Thoracic aorta (tissue), 2 donors: Measurements from ENCODE around the gene FAM151A. TPM values are rescaled to one million over a fixed set of nuclear protein-coding genes. Genes with fewer than 3 reads are reported as not detected.

Experiments used
- ATAC-seq: fragments of 150-250 bp; one replicate; pipeline ENCODE4 v1.8.0; 2017; ENCODE audit warnings: low read depth; ENCODE audit not compliant: insufficient number of reproducible peaks, low FRiP score
- DNase-seq: peaks from one replicate; pipeline ENCODE4 v3.0.0-alpha.2; 2020; ENCODE audit warnings: low spot score
- H3K27ac ChIP-seq, 2 donors: fragments of 200-600 bp; sonication (generic); 1 replicate in 1 of 2; 2 replicates in 1 of 2; pipeline ENCODE4 v1.5.1; 2016; ENCODE audit warnings: mild to moderate bottlenecking in 2 of 2, moderate library complexity in 2 of 2
- H3K27me3 ChIP-seq: fragments of 200-600 bp; sonication (generic); replicated peaks from 2 replicates; pipeline ENCODE4 v1.6.0; 2016; ENCODE audit warnings: mild to moderate bottlenecking; ENCODE audit not compliant: insufficient read depth
- H3K36me3 ChIP-seq: fragments of 200-600 bp; sonication (generic); one replicate; pipeline ENCODE4 v1.5.1; 2016
- H3K4me1 ChIP-seq, 2 donors: fragments of 200-600 bp; sonication (generic); 1 replicate in 1 of 2; 2 replicates in 1 of 2; pipeline versions ENCODE4 v1.5.1 to v1.6.0; 2016; ENCODE audit warnings: low read depth in 2 of 2, mild to moderate bottlenecking in 1 of 2; ENCODE audit not compliant: control insufficient read depth in 1 of 2
- H3K4me3 ChIP-seq: fragments of 200-600 bp; sonication (generic); 2 replicates; pipeline ENCODE4 v1.5.1; 2016; ENCODE audit warnings: mild to moderate bottlenecking
- H3K9me3 ChIP-seq: fragments of 200-600 bp; sonication (generic); 2 replicates; pipeline ENCODE4 v1.5.1; 2016
- total RNA-seq, 2 donors: library from RNA; depleted of rRNA; stranded (reverse); fragments of >200 nt; gene quantifications; one replicate each; pipeline versions ENCODE4 v1.1.0 to v1.2.3, GENCODE V29; 2016
- TF ChIP-seq, protein P1 (sequence below): fragments of 200-600 bp; sonication (generic); IDR thresholded peaks from one replicate; pipeline ENCODE4 v1.5.1; 2019; ENCODE audit warnings: antibody characterized with exemption

The FAM151A gene
- total RNA-seq, 2 donors from 2014 or later, result not detected

DNA sequence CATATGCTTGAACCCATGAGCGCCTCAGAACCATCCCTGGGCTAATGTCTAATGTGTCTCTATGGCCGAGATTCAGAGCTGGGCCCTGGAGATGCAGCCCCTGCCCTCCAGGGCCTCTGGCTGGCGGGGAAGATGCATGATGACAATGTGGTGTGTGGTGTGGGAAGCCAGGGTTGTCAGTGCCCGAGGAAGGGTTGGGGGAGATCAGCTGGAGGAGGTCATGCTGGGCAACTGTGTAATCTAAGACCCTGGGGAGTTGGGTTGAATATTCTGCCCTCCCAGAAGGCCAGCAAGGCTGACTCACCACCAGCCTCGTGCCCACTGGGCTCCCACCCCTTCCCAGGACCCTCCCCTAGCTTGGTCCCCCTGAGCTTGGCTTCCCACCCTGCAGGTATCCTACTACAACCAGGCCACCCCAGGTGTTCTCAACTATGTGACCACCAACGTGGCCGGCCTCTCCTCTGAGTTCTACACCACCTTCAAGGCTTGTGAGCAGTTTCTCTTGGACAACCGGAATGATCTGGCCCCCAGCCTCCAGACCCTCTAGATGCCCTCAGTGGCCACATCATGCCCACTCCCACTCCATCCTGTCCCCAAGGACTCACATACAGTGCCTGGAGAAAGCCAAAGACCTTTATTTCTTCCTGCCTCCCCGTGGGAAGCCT is 14.6 kb downstream of the FAM151A start:
- DNase-seq (no peak), ATAC-seq (no peak)
- Histone ChIP-seq H3K9me3 (no peaks in the 10 kb centered on the region), H3K27ac (no peak overlapping the region), H3K27me3 (no peaks in the 10 kb centered on the region), H3K4me3 (no peak overlapping the region), H3K36me3 (peaks cover 13% of the 10 kb centered on the region), H3K4me1 (peaks cover 4 to 23% of the 10 kb centered on the region in 2 donors)
- TF ChIP-seq, protein P1, sequence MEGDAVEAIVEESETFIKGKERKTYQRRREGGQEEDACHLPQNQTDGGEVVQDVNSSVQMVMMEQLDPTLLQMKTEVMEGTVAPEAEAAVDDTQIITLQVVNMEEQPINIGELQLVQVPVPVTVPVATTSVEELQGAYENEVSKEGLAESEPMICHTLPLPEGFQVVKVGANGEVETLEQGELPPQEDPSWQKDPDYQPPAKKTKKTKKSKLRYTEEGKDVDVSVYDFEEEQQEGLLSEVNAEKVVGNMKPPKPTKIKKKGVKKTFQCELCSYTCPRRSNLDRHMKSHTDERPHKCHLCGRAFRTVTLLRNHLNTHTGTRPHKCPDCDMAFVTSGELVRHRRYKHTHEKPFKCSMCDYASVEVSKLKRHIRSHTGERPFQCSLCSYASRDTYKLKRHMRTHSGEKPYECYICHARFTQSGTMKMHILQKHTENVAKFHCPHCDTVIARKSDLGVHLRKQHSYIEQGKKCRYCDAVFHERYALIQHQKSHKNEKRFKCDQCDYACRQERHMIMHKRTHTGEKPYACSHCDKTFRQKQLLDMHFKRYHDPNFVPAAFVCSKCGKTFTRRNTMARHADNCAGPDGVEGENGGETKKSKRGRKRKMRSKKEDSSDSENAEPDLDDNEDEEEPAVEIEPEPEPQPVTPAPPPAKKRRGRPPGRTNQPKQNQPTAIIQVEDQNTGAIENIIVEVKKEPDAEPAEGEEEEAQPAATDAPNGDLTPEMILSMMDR, result no peak

DNA sequence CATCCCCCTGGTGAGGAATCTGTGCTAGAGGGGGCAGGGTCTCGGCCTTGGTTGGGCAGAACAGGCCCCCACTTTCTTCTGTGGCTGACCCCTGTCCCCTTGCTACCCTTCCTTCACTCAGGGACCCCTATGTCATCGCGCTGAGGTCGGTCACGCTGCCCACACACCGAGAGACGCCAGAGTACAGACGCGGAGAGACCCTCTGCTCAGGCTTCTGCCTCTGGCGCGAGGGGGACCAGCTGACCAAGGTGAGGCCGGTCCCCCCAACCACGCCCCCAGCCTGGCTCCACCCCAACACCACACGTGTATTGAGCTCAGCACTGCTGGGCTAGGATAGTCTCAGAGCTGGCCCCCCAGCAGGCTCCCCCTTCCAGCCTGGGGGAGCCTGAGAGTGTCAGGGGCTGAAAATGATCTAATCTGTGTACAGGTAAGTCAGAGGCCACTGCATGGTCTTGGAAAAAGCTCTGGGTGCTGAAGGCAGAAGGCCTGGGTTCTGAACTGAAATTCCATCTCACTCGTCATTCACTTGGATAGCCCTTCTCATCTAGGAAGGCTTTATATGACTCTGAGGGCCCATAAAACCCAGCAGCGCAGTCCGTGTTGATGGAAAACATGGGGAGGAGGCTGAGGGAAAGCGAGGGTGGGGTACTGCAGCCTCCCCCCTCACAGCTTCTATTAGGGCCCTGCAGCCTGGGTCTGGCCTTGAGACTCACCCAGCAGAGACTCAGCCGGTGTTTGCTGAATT is 15.3 kb downstream of the FAM151A start:
- peaks cover 13% of the 10 kb centered on the region for H3K36me3 ChIP-seq
- TF ChIP-seq, protein P1, result no peak
- H3K4me3 ChIP-seq, result no peak overlapping the region
- ATAC-seq (no peak), DNase-seq (no peak)
- H3K27ac ChIP-seq, result no peak overlapping the region
- no peaks in the 10 kb centered on the region for H3K9me3 ChIP-seq
- peaks cover 4 to 17% of the 10 kb centered on the region in 2 donors for H3K4me1 ChIP-seq
- no peaks in the 10 kb centered on the region for H3K27me3 ChIP-seq

DNA sequence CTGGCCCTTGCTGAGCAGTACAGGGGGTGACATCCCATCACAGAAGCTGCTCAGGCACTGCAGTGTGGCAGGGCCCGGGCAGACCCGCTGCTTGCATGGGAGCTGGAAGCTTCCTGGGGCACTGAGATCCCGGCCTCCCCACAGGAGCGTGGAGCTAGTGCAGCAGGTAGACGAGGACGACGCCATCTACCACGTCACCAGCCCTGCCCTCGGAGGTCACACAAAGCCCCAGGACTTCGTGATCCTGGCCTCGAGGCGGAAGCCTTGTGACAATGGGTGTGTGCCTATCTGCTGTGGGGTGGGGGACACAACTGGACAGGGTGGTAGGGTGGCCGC is 16.4 kb downstream of the FAM151A start:
- H3K36me3 ChIP-seq, result peaks cover 13% of the 10 kb centered on the region
- no peak overlapping the region for H3K27ac ChIP-seq
- TF ChIP-seq, protein P1, result no peak
- H3K9me3 ChIP-seq, result no peaks in the 10 kb centered on the region
- peaks cover 4 to 13% of the 10 kb centered on the region in 2 donors for H3K4me1 ChIP-seq
- ATAC-seq (no peak), DNase-seq (no peak)
- H3K4me3 ChIP-seq, result no peak overlapping the region
- H3K27me3 ChIP-seq, result no peaks in the 10 kb centered on the region

DNA sequence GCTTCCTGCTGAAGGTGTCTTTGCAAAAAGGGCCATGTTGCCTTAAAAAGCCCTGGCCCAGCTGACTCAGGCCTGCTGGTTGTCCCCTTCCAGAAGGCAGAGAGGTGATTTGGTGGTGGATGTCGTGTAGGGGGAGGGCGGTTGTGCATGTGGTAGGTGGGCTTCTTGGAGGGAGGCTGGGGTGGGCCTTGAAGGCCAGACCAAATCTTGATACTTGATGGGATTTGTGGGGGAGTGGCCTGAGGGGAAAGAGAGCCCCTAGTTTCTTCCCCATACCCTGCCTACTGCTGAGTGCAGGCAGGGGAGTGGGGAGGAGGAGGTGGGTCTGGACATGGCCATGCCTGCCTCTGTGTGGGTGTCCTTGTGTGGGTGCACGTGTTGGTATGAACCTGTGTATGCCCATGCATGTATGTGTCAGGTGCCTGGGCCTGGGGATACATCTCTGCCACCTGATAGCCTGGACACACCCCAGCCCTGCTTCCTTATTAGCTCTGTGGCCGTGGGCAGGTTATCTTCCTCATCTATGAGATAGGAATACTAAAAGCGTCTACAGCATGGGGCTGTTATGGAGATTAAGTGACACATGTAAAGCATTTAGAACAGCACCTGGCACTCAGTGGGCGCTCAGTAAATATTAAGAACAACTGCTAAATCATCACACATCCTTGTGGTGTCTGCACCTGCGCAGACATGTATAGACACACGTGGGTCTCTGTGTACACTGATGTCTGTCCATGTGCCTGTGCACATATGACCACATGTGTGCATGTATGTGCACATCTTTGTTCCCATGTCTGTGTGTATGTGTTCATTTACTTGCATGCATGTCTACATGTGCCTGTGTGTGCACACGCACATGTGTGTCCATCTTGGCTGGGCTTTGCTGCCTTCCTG is 17.0 kb downstream of the FAM151A start:
- no peak for DNase-seq
- Histone ChIP-seq H3K36me3 (peaks cover 13% of the 10 kb centered on the region), H3K4me1 (peaks cover 4 to 13% of the 10 kb centered on the region in 2 donors), H3K27me3 (no peaks in the 10 kb centered on the region), H3K4me3 (no peak overlapping the region), H3K27ac (no peak overlapping the region), H3K9me3 (no peaks in the 10 kb centered on the region)
- TF ChIP-seq, protein P1, result no peak
- no peak for ATAC-seq
